ENCODE data around the gene ETV1.

ETV1 gene

DNA sequence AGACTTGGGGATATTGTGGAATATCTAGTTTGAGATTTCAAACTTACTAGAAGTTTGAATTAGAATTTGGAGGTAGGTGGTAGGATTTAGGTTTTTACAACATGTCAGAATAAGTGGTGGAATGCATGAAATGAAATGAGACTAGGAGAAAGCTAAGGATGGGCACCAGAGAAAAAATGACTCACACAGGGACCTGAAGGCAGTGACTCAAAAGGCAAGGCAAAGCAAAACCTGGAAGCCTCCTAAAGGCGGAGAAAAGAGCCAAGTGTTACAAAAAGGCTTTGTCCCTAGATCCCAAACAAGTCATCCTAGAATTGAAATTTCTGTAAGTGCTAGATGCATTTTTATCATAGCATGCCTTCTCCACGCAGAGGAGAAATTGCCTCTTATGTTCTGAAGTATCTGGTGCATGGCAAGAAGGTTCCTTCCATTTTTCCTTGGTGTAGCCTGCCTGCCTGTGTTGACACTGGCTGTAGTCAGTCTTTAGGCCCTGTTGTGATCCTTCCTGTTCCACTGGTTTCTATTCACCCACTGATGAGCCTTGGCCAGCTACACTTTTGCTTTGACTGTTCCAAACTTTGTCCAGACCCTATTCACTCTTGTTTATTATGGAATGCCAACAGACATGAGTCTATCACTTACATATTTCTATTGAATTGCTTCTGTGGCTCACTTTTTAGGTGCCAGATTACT, 109.3 kb downstream of the ETV1 start:
- DNase-seq (ENCODE audit: low read depth, low spot score): no peak

DNA sequence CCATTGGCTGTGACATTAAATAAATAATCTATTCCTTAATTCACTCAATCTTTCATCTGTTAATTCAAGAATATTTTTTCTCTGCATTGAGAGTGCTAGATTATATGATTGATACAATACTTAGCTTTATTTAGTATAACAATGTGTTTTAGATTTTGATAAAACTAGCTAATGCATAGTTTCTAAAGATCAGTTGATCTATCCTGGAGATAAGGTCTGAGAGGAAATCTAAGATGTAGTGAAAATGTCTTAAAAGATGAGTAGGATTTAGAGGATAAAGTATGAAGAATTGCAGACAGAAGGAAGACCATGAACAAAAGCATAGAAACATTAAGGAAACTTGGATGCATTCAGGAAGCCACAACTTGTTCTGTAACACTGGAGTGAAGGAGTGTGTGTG, 110.3 kb downstream of the ETV1 start:
- no peak for DNase-seq (ENCODE audit: low read depth, low spot score)

DNA sequence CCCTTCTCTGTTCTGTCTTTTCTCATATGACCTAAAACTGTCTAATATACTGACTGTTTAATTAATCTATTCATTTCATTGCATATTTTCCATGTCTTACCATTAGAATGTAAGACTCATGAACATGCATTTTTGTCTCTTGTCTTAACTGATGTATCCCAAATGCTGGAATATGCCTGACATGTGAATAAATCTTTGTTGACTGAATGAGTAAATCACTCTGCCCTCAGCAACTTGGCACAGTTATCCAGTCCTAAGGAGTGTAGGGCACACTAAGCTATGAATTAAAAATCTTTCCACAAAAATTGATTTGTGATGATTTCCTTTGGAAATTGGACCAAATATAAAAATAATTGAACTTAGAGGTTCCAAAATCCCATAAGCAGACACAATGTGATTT, 111.3 kb downstream of the ETV1 start:
- DNase-seq (ENCODE audit: low read depth, low spot score): no peak

DNA sequence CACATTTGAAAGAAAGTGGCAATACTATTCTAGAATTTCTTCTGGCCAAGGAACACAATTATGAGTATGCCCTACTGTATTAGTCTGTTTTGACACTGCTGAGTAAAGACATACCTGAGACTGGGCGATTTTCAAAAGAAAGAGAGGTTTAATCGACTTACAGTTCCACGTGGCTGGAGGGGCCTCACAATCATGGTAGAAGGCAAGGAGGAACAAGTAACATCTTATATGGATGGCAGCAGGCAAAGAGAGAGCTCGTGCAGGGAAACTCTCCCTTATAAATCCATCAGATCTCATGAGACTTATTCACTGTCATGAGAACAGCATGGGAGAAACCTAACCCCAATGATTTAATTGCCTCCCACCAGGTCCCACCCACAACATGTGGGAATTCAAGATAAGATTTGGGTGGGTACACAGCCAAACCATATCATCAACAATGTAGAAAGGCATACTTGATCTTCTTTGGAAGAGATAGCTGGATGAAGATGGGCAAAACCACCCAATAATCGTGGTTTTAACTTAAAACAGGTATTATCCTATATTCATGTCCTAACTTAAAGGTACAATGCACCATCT, 113.9 kb downstream of the ETV1 start:
- DNase-seq (ENCODE audit: low read depth, low spot score): no peak

DNA sequence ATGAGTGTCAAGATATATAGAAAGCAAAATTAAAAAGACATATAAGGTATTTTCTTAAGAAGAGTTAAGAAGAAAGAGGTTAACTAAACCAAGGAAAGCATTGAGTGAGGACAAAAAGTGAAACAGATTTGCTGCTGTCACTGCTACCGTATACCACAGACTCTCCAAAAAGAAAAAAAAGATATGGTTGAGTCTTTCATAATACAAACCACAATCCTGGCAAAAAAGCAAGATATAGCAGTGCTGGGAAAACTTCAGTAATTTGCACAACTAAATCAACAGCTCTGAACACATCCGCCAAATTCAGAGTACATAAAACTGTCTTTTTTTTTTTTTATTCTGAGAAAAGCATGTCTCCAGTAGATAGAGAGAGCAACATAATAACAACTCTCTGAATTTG, 114.7 kb downstream of the ETV1 start:
- no peak for DNase-seq (ENCODE audit: low read depth, low spot score)

DNA sequence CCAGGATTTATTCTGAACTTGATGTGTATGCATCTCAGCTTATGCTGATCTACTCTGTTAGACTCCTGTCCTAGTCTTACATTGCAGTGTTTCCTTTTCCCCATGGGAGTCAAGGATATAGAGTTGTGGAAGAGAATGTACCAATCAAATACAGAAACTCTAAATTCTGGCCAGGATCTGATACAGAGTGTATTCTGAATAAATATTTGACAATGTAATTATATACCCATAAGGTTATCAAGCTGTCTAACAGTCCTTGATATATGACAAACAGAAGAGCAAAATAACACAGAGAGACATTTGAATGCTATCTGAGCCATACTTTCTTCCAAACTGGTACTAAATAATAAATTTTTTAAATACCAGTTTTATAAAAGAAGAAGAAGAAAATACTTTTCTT, 116.8 kb downstream of the ETV1 start:
- no peak for DNase-seq (ENCODE audit: low read depth, low spot score)

DNA sequence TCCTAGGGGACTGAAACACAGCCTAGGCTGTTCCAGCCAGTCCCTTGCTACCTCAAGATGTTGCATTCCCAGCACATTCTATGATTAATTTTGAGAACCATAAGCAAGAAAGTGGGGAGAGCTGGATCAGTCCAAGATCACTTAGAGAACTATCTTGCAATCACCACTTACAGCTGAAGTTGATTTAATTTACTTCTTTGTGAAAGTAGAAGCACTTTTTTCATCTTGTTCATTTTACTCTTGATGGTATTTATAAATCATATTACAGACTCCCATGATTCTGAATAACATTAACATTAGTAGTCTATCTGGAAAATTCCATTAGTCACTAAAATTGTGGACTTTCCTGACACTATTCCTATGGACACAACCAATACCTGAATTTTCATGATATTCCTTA, 118.5 kb downstream of the ETV1 start:
- no peak for DNase-seq (ENCODE audit: low read depth, low spot score)

DNA sequence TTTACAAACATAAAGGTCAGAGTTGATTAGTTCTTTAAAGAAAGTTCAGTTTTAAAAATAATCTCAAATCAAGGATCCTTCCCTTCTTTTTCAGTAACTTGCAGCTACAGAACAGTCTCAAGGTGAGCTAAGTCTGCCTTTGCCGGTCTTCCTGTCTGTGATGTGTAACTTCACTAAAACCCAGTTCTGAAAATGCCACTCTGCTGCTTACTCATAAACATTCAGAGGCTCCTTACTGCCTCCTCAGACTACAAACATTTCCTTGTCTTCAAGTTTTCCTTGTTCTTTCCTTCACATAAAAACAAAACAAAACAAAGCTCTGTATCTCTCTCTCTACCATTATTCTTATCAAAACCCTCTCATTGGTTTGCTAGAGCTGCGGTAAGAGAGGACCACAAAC, 128.7 kb downstream of the ETV1 start:
- no peak for DNase-seq (ENCODE audit: low read depth, low spot score)

DNA sequence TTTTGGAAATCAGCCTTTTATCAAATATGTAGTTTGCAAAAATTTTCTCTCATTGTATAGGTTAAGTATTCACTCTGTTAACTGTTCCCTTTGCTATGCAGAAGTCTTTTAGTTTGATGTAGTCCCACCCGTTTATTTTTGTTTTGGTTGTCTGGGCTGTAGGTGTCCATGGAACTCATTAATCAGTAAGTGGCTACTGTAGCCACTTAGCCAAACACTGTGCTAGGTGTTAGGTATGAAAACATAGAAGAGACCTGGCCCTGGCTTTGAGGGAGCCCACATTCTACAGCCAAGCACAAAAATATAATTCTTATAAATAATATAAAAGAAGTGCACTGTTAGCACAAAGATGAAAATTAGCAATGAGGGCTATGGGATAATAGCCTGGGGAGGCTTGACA, 133.5 kb downstream of the ETV1 start:
- DNase-seq (ENCODE audit: low read depth, low spot score): no peak

DNA sequence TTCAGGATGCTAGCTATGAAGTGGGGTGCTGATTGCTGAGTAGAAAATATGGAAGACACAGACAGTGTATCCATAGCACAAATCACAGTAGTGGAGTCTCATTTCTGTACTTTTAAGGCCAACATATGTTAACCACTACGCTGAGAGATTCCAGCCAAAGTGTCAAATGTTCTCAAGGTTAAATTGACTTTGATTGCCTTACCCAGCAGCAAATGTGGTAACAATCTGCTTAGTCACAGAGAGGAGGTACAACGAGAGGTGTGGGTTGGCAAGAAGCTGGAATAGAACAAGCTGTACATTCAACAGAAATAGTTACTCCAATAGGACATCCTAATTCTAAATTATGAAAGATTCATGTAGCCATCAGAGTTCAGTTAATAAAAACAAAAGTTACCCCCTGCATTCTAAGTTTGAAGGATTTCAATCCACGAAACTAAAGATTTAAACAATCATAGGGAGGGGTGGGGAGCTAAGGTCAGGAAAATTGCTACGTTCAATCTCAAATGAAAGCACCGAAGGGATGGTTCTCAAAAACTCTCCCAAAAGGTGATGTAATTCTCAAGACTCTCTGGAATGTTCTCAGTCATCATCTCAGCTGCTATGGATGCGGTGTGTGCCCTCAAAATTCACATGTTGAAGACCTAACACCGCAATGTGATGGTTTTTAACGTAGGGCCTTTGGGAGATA, 137.0 kb downstream of the ETV1 start:
- DNase-seq (ENCODE audit: low read depth, low spot score): no peak

DNA sequence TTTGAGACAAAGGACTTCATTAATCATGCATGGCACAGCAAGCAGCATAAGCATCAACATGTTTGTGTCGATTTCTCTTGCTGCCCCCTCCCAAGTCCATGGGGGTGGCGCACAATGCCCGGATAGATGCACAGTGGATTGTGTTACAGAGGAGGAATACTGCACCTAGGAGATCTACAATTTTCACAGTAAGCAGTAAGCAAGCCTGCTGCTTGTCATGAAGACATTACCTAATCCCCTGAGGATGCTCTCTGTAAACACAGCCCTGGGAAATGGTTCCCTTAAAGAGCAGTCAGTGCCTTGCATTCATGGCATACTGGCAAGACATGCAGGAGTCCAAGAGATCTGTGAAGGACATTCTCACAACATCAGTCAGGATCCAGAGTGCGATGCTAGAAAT, 137.7 kb downstream of the ETV1 start:
- peak; percentile 12 for DNase-seq (ENCODE audit: low read depth, low spot score)

DNA sequence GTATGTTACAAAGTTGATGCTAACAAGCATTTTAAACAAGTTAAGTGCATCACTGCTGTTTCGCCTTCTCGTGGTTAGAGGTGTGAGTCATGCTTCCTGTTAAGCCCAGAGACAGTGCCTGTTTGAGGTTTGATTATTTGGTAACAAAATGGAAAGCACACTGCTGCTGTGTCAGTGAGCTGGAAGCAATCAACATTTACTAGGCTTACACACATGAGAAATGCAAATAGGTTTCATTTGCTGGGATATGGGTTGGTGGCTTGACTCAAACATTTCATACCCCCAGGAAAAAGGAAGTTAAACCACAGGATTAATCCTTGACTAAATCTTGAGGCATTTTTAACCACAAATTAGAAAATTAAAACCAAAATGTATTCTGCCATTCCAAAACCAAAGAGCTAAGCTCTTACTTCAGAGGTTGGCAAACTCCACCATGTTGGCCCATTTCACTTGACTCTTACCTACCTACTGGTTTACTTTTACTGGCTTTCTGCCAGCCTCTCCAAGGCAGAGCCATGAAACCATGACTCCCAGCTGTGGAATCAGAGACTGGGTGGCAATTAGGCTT, 139.2 kb downstream of the ETV1 start:
- peak; percentile 77 for DNase-seq (ENCODE audit: low read depth, low spot score)

DNA sequence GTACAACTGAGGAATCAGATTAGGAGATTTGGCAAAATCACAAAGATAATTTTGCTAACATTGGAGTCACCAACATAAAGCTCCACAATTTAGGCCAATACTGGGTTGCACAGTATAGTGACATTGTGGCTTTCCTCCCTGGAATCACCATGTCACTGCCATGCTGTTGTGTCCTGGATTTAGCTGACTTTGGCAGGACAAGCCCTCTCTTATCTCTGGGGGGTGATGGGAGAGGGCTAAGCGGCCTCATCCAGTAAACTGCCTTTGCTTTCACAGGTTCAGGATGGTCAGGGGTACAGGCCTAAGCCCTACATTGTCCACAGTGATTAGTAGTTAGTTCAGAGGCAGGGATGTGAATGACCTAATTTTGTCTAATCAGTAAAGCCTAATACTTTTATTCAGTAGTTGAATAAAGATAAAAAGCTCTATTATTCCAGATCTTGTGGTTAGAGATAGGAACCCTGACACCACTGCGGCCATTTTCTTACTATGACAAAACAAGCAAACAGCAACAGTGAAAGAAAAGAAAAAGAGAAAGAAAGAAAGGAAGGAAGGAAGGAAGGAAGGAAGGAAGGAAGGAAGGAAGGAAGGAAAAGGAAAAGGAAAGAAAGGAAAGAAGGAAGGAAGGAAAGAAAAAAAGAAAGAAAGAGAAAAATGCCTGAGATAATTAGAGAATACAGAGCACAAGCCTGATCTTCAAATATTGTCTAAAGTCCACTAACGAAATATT, 140.1 kb downstream of the ETV1 start:
- DNase-seq (ENCODE audit: low read depth, low spot score): no peak

DNA sequence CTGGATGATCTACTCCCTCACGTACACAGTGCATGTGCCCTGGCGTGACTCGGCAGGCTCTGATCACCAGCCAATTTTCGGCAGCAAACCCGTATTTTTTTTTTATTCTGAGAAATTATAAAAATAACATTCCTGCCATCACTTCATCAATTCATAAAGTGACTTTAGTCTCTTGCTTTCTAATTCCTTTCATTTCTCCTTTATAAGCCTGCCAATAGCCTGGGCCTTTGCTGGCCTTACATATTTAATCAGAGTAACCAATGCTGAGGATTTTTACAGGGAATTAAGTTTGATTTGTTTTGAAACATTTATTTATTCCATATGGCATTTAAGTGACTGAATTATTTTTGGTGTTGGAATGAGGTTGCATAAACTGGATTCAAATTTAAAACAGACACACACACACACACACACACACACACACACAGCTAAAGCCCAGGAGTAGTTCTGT, 140.8 kb downstream of the ETV1 start:
- no peak for DNase-seq (ENCODE audit: low read depth, low spot score)

DNA sequence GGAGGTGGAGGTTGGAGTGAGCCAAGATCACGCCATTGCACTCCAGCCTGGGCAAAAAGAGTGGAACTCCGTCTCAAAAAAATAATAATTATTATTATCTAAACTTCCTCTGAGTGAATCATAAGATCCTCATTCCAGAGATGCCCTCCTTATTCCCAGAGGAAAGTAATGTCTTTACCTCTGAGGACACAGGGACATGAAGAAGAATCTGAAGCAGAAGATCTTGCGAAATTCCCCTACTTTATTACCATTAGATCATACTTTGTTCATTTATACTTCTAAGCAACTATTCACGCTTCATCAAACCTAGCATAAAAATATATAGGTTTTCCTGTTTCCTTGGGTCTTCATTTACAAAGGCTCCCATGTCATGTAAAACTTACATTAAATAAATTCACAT, 143.1 kb downstream of the ETV1 start:
- no peak for DNase-seq (ENCODE audit: low read depth, low spot score)

DNA sequence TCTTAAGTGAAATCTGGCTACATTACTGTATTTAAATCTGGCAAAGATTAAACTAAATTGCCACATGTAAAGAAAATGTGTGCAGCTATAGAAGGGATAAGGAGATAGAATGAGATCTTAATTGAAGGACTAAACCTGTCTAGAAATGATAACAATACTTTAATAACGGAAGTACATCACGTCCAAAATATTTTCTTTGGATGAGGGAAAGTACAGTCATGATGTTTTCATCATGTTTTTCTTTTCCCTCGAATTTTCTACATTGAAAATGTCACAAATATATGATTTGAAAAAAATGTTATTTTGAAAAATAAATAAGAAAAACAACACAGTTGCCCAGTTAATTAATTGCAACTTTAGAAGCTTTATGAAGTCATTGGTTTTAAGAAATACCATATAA, 143.9 kb downstream of the ETV1 start:
- DNase-seq (ENCODE audit: low read depth, low spot score): no peak

DNA sequence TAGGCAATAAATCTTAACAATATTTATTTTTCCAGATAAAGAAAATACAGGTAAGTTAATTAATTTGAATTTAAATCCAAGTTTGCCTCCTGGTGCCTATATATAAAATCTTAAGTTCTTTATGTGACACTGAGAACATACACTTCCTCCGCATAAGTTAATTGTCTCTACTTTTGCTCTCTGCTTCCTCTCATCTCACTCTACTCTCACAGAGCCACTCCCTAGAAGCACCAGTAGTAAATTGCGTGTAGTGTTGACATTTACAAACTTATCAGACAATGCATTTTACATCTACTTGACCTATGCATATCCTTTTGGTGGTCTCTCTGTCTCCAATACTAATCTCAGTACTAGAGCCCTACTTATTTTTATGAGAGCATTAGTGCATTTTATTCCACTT, 144.5 kb downstream of the ETV1 start:
- no peak for DNase-seq (ENCODE audit: low read depth, low spot score)

DNA sequence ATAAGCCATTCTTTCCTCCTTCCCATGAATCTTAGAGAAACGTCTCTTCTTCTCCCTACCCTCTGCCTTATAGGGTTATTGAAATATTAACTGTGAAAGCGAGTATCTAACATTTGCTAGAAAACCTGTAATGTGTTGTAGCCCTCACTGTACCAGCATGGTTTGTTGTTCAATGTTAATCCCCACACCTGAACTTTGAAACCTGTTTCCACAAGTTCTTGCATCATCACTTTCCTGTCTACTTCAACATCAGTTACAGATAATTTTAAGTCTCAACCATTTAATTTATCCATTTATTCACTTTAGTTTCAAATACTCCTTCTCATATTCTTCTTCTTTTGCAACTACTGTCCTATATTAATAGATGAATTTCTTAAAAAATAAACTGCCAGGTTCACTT, 148.2 kb downstream of the ETV1 start:
- no peak for DNase-seq (ENCODE audit: low read depth, low spot score)
